Common myeloid progenitor, CD34-positive (primary cell): Measurements from ENCODE around the gene PARP16.

Experiments
- CTCF ChIA-PET: fragments of 350-600 bp; sonication (Branson Sonifier 250); formaldehyde crosslinking; loops from one replicate; lab custom pipeline; 2021; ENCODE audit warnings: antibody characterized with exemption; lab: Charles Lee
- POLR2A ChIA-PET: fragments of 350-600 bp; sonication (Branson Sonifier 250); formaldehyde crosslinking; loops from one replicate; lab custom pipeline; 2021; ENCODE audit warnings: antibody characterized with exemption; lab: Charles Lee
- DNase-seq, 3 donors: peaks; one replicate each; pipeline versions ENCODE4 v3.0.0 to v3.0.0-alpha.2; 2013
- H3K27ac ChIP-seq, 2 experiments: 1 replicate in 1 of 2; 2 replicates in 1 of 2; pipeline ENCODE4 v1.7.0; 2013; ENCODE audit warnings: inconsistent platforms in 2 of 2, low read length in 2 of 2, mild to moderate bottlenecking in 2 of 2, low read depth in 1 of 2, moderate library complexity in 1 of 2; ENCODE audit not compliant: severe bottlenecking in 2 of 2, insufficient read depth in 1 of 2, poor library complexity in 1 of 2
- H3K27me3 ChIP-seq, 5 experiments: replicated peaks in 2 of 5; 1 replicate in 3 of 5; 2 replicates in 2 of 5; pipeline versions ENCODE4 v1.6.1 to v1.7.0; 2013; ENCODE audit warnings: low read length in 4 of 5, mild to moderate bottlenecking in 2 of 5, moderate library complexity in 2 of 5, inconsistent platforms in 1 of 5; ENCODE audit not compliant: insufficient read depth in 5 of 5, control insufficient read depth in 4 of 5
- H3K36me3 ChIP-seq, 4 experiments: 1 replicate in 2 of 4; 2 replicates in 2 of 4; pipeline versions ENCODE4 v1.6.1 to v1.7.0; 2013; ENCODE audit warnings: low read length in 3 of 4, control low read depth in 1 of 4, mild to moderate bottlenecking in 1 of 4; ENCODE audit not compliant: control insufficient read depth in 4 of 4, insufficient read depth in 4 of 4
- H3K4me1 ChIP-seq, 4 experiments: 1 replicate in 3 of 4; 2 replicates in 1 of 4; pipeline versions ENCODE4 v1.6.1 to v1.7.1; 2013; ENCODE audit warnings: low read length in 3 of 4, mild to moderate bottlenecking in 3 of 4, control low read depth in 1 of 4, inconsistent platforms in 1 of 4, moderate library complexity in 1 of 4; ENCODE audit not compliant: control insufficient read depth in 4 of 4, insufficient read depth in 4 of 4; ENCODE audit errors: control extremely low read depth in 1 of 4
- H3K4me3 ChIP-seq, 7 experiments: 1 replicate in 4 of 7; 2 replicates in 3 of 7; pipeline versions ENCODE4 v1.5.1 to v1.7.0; 2013; ENCODE audit warnings: mild to moderate bottlenecking in 7 of 7, low read length in 6 of 7, moderate library complexity in 6 of 7, inconsistent platforms in 2 of 7, low read depth in 2 of 7, control low read depth in 1 of 7; ENCODE audit not compliant: insufficient read depth in 4 of 7, control insufficient read depth in 1 of 7; ENCODE audit errors: extremely low read depth in 1 of 7
- H3K9me3 ChIP-seq, 5 experiments: 1 replicate in 4 of 5; 2 replicates in 1 of 5; pipeline versions ENCODE4 v1.6.1 to v1.7.1; 2013; ENCODE audit warnings: low read length in 4 of 5, mild to moderate bottlenecking in 2 of 5, inconsistent platforms in 1 of 5, low read depth in 1 of 5, moderate library complexity in 1 of 5; ENCODE audit not compliant: control insufficient read depth in 4 of 5, insufficient read depth in 2 of 5; ENCODE audit errors: control extremely low read depth in 1 of 5
- WGBS: methylation state at CpG from one replicate; pipeline ENCODE4 v1.1.5; 2013; ENCODE audit not compliant: insufficient coverage; 5-methylcytosine and 5-hydroxymethylcytosine counted together

Gene PARP16

DNA sequence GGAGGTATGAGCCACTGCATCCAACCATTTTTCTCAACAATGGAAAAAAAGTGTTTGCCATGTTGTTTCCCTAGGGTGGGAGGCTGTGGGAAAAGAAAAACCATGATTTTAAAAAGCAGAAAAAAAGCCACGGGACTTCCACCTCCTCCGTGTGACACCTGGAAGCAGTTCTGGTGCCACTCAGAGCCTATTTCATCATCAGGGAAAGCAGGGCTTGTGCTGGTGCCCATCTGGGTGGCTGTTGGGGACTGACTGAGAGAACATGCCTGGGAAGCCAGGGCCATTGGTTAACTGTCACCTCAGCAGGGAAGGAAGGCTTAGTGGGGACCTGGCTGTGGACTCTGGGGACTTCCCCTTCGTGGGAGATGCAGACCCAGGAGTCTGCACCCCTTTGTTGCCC lies 25.1 kb upstream of the PARP16 start:
- DNase-seq = peak in 1 of 3 donors; percentile 18
- H3K9me3 ChIP-seq = no peaks in the 10 kb centered on the region
- H3K36me3 ChIP-seq = no peaks in the 10 kb centered on the region
- H3K4me1 ChIP-seq = peaks cover 0 to 3% (median under 1%) of the 10 kb centered on the region in 4 experiments
- CTCF ChIA-PET = no interaction called here
- no peak overlapping the region for H3K27ac ChIP-seq
- H3K4me3 ChIP-seq = no peak overlapping the region
- no peaks in the 10 kb centered on the region for H3K27me3 ChIP-seq
- 36% methylated on average over 2 of the region's 3 CpGs for WGBS
- POLR2A ChIA-PET = no interaction called here

DNA sequence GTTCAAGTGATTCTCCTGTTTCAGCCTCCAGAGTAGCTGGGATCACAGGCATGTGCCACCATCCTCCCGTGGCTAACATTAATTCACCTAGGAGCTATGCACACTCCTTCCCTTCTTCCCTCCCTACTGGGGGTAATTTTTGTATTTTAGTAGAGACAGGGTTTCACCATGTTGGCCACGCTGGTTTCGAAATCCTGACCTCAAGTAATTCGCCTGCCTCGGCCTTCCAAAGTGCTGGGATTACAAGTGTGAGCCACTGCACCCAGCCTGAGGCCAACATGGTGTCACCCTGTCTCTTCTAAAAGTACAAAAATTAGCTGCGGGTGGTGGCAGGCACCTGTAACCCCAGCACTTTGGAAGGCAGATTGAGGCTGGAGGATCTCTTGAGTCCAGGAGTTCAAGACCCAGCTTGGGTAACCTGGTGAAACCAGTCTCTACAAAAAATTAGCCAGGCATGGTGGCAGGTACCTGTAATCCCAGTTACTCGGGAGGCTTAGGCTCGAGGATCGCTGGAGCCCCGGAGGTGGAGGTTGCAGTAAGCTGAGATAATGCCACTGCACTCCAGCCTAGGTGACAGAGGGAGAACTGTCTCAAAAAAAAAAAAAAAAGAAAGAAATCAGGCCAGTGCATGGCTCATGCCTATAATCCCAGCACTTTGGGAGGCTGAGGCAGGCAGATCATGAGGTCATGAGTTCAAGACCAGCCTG lies 23.9 kb upstream of the PARP16 start:
- CTCF ChIA-PET = interaction anchor here (0.6 to 1.7 kb wide), 2 partner anchors 8 to 75 kb away, joined by 3 to 7 read pairs; no protein-coding TSS in a partner anchor
- 98% methylated on average over 5 of the region's 10 CpGs for WGBS

GRCh38 chr15:65309882-65310418 lies 23.3 kb upstream of the PARP16 start:
- Histone ChIP-seq H3K27ac (no peak overlapping the region), H3K4me1 (peaks cover 1 to 14% (median 8%) of the 10 kb centered on the region in 4 experiments), H3K4me3 (no peak overlapping the region), H3K36me3 (no peaks in the 10 kb centered on the region), H3K9me3 (no peaks in the 10 kb centered on the region), H3K27me3 (no peaks in the 10 kb centered on the region)
- ChIA-PET CTCF (interaction anchor here (0.6 to 1.7 kb wide), 3 partner anchors 9 to 82 kb away, joined by 3 to 7 read pairs (median 4); no protein-coding TSS in a partner anchor), POLR2A (no interaction called here)
- WGBS = 97% methylated on average over 12 of the region's 12 CpGs
- DNase-seq = no peak

More for the DNA sequence above, 23.9 kb upstream of the PARP16 start:
- H3K27ac ChIP-seq = no peak overlapping the region
- DNase-seq = no peak
- H3K9me3 ChIP-seq = no peaks in the 10 kb centered on the region
- H3K36me3 ChIP-seq = no peaks in the 10 kb centered on the region
- H3K4me1 ChIP-seq = peaks cover 0 to 9% (median 4%) of the 10 kb centered on the region in 4 experiments
- no peak overlapping the region for H3K4me3 ChIP-seq
- no peaks in the 10 kb centered on the region for H3K27me3 ChIP-seq
- POLR2A ChIA-PET = no interaction called here

GRCh38 chr15:65307978-65308377 lies 21.3 kb upstream of the PARP16 start:
- H3K4me3 ChIP-seq = no peak overlapping the region
- no peaks in the 10 kb centered on the region for H3K27me3 ChIP-seq
- H3K9me3 ChIP-seq = no peaks in the 10 kb centered on the region
- no peak overlapping the region for H3K27ac ChIP-seq
- H3K4me1 ChIP-seq = peaks cover 2 to 23% (median 17%) of the 10 kb centered on the region in 4 experiments
- 93% methylated on average over 6 of the region's 6 CpGs for WGBS
- no peaks in the 10 kb centered on the region for H3K36me3 ChIP-seq
- CTCF ChIA-PET = interaction anchor here (1.4 to 2.8 kb wide), 3 partner anchors 9 to 77 kb away, joined by 3 to 12 read pairs (median 7); no protein-coding TSS in a partner anchor
- no peak for DNase-seq
- POLR2A ChIA-PET = interaction anchor here (0.7 kb wide), 1 partner anchor 77 kb away, joined by 4 read pairs; no protein-coding TSS in a partner anchor

DNA sequence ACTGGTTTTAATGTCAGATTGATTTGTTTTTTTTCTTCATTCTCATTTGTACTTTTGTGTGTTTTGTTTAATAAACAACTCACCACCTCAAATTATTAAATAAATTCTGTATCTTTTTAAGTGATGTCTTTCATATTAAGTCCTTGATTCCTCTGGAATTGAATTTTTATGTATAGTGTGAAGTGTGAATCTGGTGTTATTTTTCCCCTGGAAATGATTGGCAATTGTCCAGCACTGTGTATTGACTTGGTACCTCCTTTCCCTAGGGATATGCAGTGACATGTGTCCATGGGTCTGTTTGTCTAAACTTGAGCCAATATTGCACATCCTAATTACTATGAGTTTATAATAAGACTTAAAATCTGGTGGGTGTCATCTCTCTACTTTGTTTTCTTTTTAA lies 19.9 kb upstream of the PARP16 start:
- Histone ChIP-seq H3K4me1 (peaks cover 2 to 23% (median 16%) of the 10 kb centered on the region in 4 experiments), H3K36me3 (no peaks in the 10 kb centered on the region), H3K4me3 (no peak overlapping the region), H3K9me3 (no peaks in the 10 kb centered on the region), H3K27ac (no peak overlapping the region), H3K27me3 (no peaks in the 10 kb centered on the region)
- POLR2A ChIA-PET = interaction anchor here (3.6 kb wide), 1 partner anchor 12 kb away, joined by 42 read pairs; the partner anchor contains the start of gene RNU5A-1
- CTCF ChIA-PET = interaction anchor here (2.8 kb wide), 1 partner anchor 79 kb away, joined by 12 read pairs; no protein-coding TSS in a partner anchor
- DNase-seq = no peak

DNA sequence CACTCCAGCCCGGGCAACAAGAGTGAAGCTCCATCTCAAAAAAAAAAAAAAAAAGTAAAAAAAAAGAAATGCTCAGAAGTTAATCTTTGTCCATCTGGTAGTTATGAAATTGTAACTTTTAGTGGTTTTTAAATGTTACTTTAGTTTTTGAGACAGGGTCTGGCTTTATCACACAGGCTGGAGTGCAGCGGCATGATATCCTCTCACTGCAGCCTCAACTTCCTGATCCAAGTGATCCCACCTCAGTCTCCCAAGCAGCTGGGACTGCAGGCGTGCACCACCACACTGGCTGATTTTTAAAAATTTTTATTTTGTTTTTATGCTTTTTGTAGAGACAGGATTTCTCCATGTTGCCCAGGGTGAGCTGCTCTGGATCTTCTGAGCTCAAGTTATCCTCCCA lies 19.1 kb upstream of the PARP16 start:
- Histone ChIP-seq H3K4me3 (no peak overlapping the region), H3K36me3 (no peaks in the 10 kb centered on the region), H3K9me3 (no peaks in the 10 kb centered on the region), H3K4me1 (peaks cover 2 to 23% (median 16%) of the 10 kb centered on the region in 4 experiments), H3K27me3 (no peaks in the 10 kb centered on the region), H3K27ac (no peak overlapping the region)
- ChIA-PET CTCF (no interaction called here), POLR2A (interaction anchor here (1.8 to 3.6 kb wide), 3 partner anchors 11 to 20 kb away, joined by 10 to 42 read pairs (median 10); partner anchors contain the start of gene RNU5A-1)
- DNase-seq = peak in 1 of 3 donors; percentile 38
- no CpG with 5 or more reads among the region's 3 CpGs for WGBS
